GM23248 (cell line): ENCODE measurements around the gene KNL1. TPM values are rescaled to one million over a fixed set of nuclear protein-coding genes. Genes with fewer than 3 reads are reported as not detected.
"Not testable (repeated sequence)": the region's sequence is repeated elsewhere in the genome, so short reads cannot be mapped to it uniquely, and the experiment has no call there.

Experiments used
- DNase-seq: peaks from one replicate; pipeline ENCODE4 v3.0.0-alpha.2; 2015
- H2AFZ ChIP-seq: fragments of 200-600 bp; sonication (generic); 2 replicates; pipeline ENCODE4 v1.6.1; 2016; ENCODE audit warnings: antibody characterized with exemption
- H3F3A ChIP-seq: fragments of 200-600 bp; sonication (generic); 2 replicates; pipeline ENCODE4 v1.6.1; 2016; ENCODE audit warnings: mild to moderate bottlenecking, antibody characterized with exemption, mixed run types; ENCODE audit not compliant: insufficient read depth
- H3K27ac ChIP-seq: fragments of 200-600 bp; sonication (generic); 2 replicates; pipeline ENCODE4 v1.5.1; 2016; ENCODE audit warnings: mild to moderate bottlenecking
- H3K27me3 ChIP-seq: fragments of 200-600 bp; sonication (generic); replicated peaks from 2 replicates; pipeline ENCODE4 v1.6.1; 2016; ENCODE audit warnings: mild to moderate bottlenecking; ENCODE audit not compliant: insufficient read depth
- H3K36me3 ChIP-seq: fragments of 200-600 bp; sonication (generic); 2 replicates; pipeline ENCODE4 v1.6.1; 2016; ENCODE audit warnings: low read depth, mild to moderate bottlenecking
- H3K4me1 ChIP-seq: fragments of 200-600 bp; sonication (generic); 2 replicates; pipeline ENCODE4 v1.6.1; 2016; ENCODE audit warnings: mild to moderate bottlenecking; ENCODE audit not compliant: insufficient read depth
- H3K4me2 ChIP-seq: fragments of 200-600 bp; sonication (generic); one replicate; pipeline ENCODE4 v1.6.1; 2016; ENCODE audit warnings: mild to moderate bottlenecking; ENCODE audit not compliant: unreplicated experiment
- H3K4me3 ChIP-seq: fragments of 200-600 bp; sonication (generic); 2 replicates; pipeline ENCODE4 v1.5.1; 2016; ENCODE audit warnings: mild to moderate bottlenecking
- H3K79me2 ChIP-seq: fragments of 200-600 bp; sonication (generic); 2 replicates; pipeline ENCODE4 v1.6.1; 2016; ENCODE audit warnings: mild to moderate bottlenecking; ENCODE audit not compliant: insufficient read depth
- H3K9ac ChIP-seq: fragments of 200-600 bp; sonication (generic); 2 replicates; pipeline ENCODE4 v1.6.1; 2016; ENCODE audit warnings: mild to moderate bottlenecking
- H3K9me2 ChIP-seq: fragments of 200-600 bp; sonication (generic); 2 replicates; pipeline ENCODE4 v1.6.1; 2016; ENCODE audit warnings: mixed run types, mild to moderate bottlenecking, moderate library complexity; ENCODE audit not compliant: insufficient read depth
- H3K9me3 ChIP-seq: fragments of 200-600 bp; sonication (generic); one replicate; pipeline ENCODE4 v1.6.1; 2017; ENCODE audit warnings: low read depth
- H4K20me1 ChIP-seq: fragments of 200-600 bp; sonication (generic); 2 replicates; pipeline ENCODE4 v1.6.0; 2016; ENCODE audit not compliant: insufficient read depth
- EZH2 ChIP-seq: fragments of 200-600 bp; sonication (generic); IDR thresholded peaks from 2 replicates; pipeline ENCODE4 v1.6.1; 2018; ENCODE audit warnings: antibody characterized with exemption, mild to moderate bottlenecking; ENCODE audit not compliant: insufficient read depth, poor library complexity, severe bottlenecking
- EZH2phosphoT487 ChIP-seq: fragments of 200-600 bp; sonication (generic); IDR thresholded peaks from 2 replicates; pipeline ENCODE4 v1.6.1; 2018; ENCODE audit warnings: antibody characterized with exemption, moderate library complexity, mild to moderate bottlenecking, low read depth; ENCODE audit not compliant: insufficient read depth
- WGBS, 2 experiments: methylation state at CpG; one replicate each; pipeline ENCODE4 v1.1.6; 2015 to 2017; ENCODE audit warnings: low lambda C conversion rate in 2 of 2, low coverage in 1 of 2; ENCODE audit errors: missing lambda C conversion rate in 2 of 2; 5-methylcytosine and 5-hydroxymethylcytosine counted together
- in situ Hi-C: fragments of 300-500 bp; cut with MboI; formaldehyde crosslinking; loops from 2 replicates; pipeline ENCODE4 v1.15.0; 2020
- polyA plus RNA-seq: library from polyadenylated mRNA; unstranded; fragments of >200 nt; fragmentation: Nextera tagmentation; extraction: Ambion mirVana; gene quantifications from 2 replicates; pipeline ENCODE4 v1.2.1, GENCODE V29; 2016
- total RNA-seq: library from RNA; depleted of rRNA; stranded (reverse); fragments of >200 nt; shearing (Covaris generic); gene quantifications from 2 replicates; pipeline ENCODE4 v1.2.3, GENCODE V29; 2014

KNL1 gene
- total and polyA plus RNA-seq, 2 experiments from 2014 or later, result 5.7 to 14.5 TPM

- WGBS, 2 experiments, result 61 to 72% methylated on average over 4 of the region's 4 CpGs
- in situ Hi-C loops, result no loop called here
These were observed 15.2 kb upstream of the KNL1 start for GRCh38 chr15:40578892-40579291.

DNA sequence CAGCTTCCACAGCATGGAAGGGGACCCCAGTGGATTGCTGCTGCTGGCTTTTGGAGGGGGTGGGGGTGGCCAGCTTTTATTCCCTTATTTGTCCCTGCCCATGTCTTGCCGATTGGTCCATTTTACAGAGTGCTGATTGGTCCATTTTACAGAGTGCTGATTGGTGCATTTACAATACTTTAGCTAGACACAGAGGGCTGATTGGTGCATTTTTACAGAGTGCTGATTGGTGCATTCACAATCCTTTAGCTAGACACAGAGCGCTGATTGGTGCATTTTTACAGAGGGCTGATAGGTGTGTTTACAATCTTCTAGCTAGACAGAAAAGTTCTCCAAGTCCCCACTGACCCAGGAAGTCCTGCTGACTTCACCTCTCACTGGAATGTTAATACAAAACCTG is 12.3 kb upstream of the KNL1 start:
- H2AFZ ChIP-seq, in situ Hi-C loops, DNase-seq, H3K36me3 ChIP-seq, H3K27me3 ChIP-seq, H3K4me3 ChIP-seq, H3K9me3 ChIP-seq, H3K9ac ChIP-seq, H3K9me2 ChIP-seq, H4K20me1 ChIP-seq, H3K27ac ChIP-seq, H3K4me1 ChIP-seq, H3K79me2 ChIP-seq, H3K4me2 ChIP-seq, H3F3A ChIP-seq: not testable (repeated sequence)
- 92 to 95% methylated on average over 2 of the region's 2 CpGs for WGBS, 2 experiments

More at GRCh38 chr15:40578892-40579291, 15.2 kb upstream of the KNL1 start:
- Histone ChIP-seq H3K36me3 (peaks cover 7% of the 10 kb centered on the region; the same call in 1 of the 2 replicates), H3K4me3 (no peak overlapping the region), H2AFZ (no peak overlapping the region), H4K20me1 (no peaks in the 10 kb centered on the region), H3K27me3 (no peaks in the 10 kb centered on the region), H3K4me1 (no peaks in the 10 kb centered on the region), H3K79me2 (no peaks in the 10 kb centered on the region), H3K9me2 (no peaks in the 10 kb centered on the region), H3K9ac (no peak overlapping the region), H3K9me3 (no peaks in the 10 kb centered on the region), H3K27ac (no peak overlapping the region), H3F3A (peaks cover 7% of the 10 kb centered on the region; the same call in 1 of the 2 replicates), H3K4me2 (no peak overlapping the region)
- DNase-seq, result no peak
- TF ChIP-seq EZH2 (no peak), EZH2phosphoT487 (no peak)

DNA sequence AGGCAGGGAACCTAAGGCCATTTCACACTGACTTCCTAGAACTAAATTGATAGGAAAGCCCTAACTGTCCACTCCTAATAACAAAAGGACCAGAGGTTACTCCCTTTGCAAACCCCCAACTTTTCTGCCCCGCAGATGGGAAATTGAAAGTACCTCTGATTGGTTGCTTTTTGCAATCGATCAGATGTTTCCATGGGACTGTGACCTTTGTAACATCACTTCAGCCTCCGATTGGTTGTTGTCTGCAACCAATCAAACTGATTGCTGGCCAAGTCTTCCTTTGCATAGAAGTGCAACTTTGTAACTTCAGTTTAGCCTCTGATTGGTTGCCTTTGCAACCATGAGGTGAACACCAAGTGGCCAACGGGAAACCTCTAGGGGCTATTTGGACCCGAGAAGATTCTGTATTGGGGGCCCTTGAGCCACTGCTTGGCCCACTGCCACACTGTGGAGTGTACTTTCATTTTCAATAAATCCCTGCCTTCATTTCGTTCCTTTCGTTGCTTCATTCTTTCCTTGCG is 11.3 kb upstream of the KNL1 start:
- no peak overlapping the region for H3K9ac ChIP-seq

DNA sequence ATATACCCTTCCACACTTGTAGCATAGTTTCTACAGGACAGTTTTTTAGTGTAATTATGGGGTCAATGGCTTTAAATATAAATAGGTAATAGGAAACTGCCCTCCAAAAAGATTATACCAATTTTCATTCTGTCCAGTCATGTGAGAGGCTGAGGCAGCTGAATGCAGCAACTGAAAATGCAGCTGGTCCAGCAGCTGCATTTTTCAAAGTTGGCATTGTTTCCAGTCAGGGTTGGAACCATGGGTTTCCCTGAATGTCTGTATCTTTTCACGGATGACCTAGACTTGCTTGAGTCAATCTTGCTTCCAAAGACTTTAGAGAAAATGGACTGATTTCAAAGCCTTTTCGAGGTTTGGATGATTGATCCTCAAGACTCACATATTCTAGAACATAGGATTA is 9.9 kb upstream of the KNL1 start:
- H3K9me3 ChIP-seq, result no peaks in the 10 kb centered on the region
- TF ChIP-seq EZH2phosphoT487 (no peak), EZH2 (no peak)
- no peaks in the 10 kb centered on the region for H3F3A ChIP-seq
- in situ Hi-C loops, result no loop called here
- H3K9me2 ChIP-seq, result no peaks in the 10 kb centered on the region
- no peaks in the 10 kb centered on the region for H3K4me1 ChIP-seq
- H4K20me1 ChIP-seq, result no peaks in the 10 kb centered on the region
- no peak overlapping the region for H3K9ac ChIP-seq
- H3K36me3 ChIP-seq, result no peaks in the 10 kb centered on the region
- H3K27ac ChIP-seq, result no peak overlapping the region
- no peak overlapping the region for H3K4me2 ChIP-seq
- no peak for DNase-seq
- WGBS, 2 experiments, result 31 to 33% methylated on average over 2 of the region's 2 CpGs
- no peaks in the 10 kb centered on the region for H3K27me3 ChIP-seq
- no peaks in the 10 kb centered on the region for H3K79me2 ChIP-seq
- no peak overlapping the region for H3K4me3 ChIP-seq
- H2AFZ ChIP-seq, result no peak overlapping the region

More for the DNA sequence above, 11.3 kb upstream of the KNL1 start:
- Histone ChIP-seq H3K4me3 (no peak overlapping the region), H3K36me3 (no peaks in the 10 kb centered on the region), H3K27ac (no peak overlapping the region), H3K9me3 (no peaks in the 10 kb centered on the region), H3K4me2 (no peak overlapping the region), H3K79me2 (no peaks in the 10 kb centered on the region), H3K4me1 (no peaks in the 10 kb centered on the region), H3K9me2 (no peaks in the 10 kb centered on the region), H3K27me3 (no peaks in the 10 kb centered on the region), H3F3A (no peaks in the 10 kb centered on the region), H4K20me1 (no peaks in the 10 kb centered on the region), H2AFZ (0 out of 2 replicates have a peak overlapping the region, but pooled peaks have one; percentile 33)
- TF ChIP-seq EZH2phosphoT487 (no peak), EZH2 (no peak)
- in situ Hi-C loops, result no loop called here
- 86% methylated on average over 8 of the region's 8 CpGs for WGBS, 2 experiments
- peak; percentile 4 for DNase-seq

DNA sequence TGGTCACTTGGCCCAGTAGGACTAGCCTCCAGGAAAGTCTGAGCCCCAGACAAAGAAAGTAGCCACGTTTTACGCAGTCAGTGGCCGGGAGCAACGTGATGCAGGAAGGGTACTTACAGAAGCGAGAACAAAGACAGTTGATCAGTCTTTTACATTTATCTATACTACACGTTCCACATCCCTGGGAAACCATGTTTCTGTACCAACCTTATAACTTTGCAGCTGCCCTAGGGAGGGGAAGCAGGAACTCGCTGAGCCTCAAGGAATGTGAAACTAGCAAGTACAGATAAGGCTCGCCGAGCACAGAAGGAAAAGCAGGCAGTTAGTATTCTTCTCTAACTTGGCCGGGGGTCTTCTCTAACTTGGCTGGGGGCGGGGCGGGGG is 3.4 kb upstream of the KNL1 start:
- H3K27ac ChIP-seq, result no peak overlapping the region
- peak overlapping the region; percentile 72 for H3K4me2 ChIP-seq
- H3K27me3 ChIP-seq, result no peaks in the 10 kb centered on the region
- 50 to 52% methylated on average over 12 of the region's 12 CpGs for WGBS, 2 experiments
- in situ Hi-C loops, result no loop called here
- peaks cover 8% of the 10 kb centered on the region for H3K79me2 ChIP-seq
- H3K4me3 ChIP-seq, result 0 out of 2 replicates have a peak overlapping the region, but pooled peaks have one; percentile 72
- H3K9me3 ChIP-seq, result no peaks in the 10 kb centered on the region
- H4K20me1 ChIP-seq, result no peaks in the 10 kb centered on the region
- no peaks in the 10 kb centered on the region for H3K9me2 ChIP-seq
- no peak overlapping the region for H3K9ac ChIP-seq
- peak overlapping the region; percentile 88 for H2AFZ ChIP-seq
- peak; percentile 6 for DNase-seq
- H3F3A ChIP-seq, result peaks cover 12% of the 10 kb centered on the region
- TF ChIP-seq EZH2phosphoT487 (no peak), EZH2 (no peak)
- no peaks in the 10 kb centered on the region for H3K36me3 ChIP-seq
- H3K4me1 ChIP-seq, result no peaks in the 10 kb centered on the region
